H1 (cell line): ENCODE results near the gene LCN2.

ENCODE experiments used
- JUN ChIP-seq: IDR thresholded peaks from 2 replicates; pipeline ENCODE4 v1.6.1; 2011; ENCODE audit warnings: low read depth, mild to moderate bottlenecking, improper control_type of control experiment, low read length
- POLR2A ChIP-seq, 2 experiments: IDR thresholded peaks; 1 replicate in 1 of 2; 2 replicates in 1 of 2; pipeline ENCODE4 v1.6.1; 2011; ENCODE audit warnings: low read depth in 2 of 2, low read length in 2 of 2, mild to moderate bottlenecking in 2 of 2; ENCODE audit errors: control extremely low read depth in 1 of 2
- RFX5 ChIP-seq: IDR thresholded peaks from 2 replicates; pipeline ENCODE4 v1.6.1; 2011; ENCODE audit warnings: low read depth, low read length, improper control_type of control experiment, borderline replicate concordance
- ZNF274 ChIP-seq: IDR thresholded peaks from 2 replicates; pipeline ENCODE4 v1.7.0; 2012; ENCODE audit warnings: low read length, borderline replicate concordance; ENCODE audit errors: extremely low read depth
- TF ChIP-seq, protein P1 (sequence below), 3 experiments: IDR thresholded peaks; 1 replicate in 2 of 3; 2 replicates in 1 of 3; pipeline versions ENCODE4 v1.5.1 to v1.6.1; 2011; ENCODE audit warnings: low read length in 3 of 3, mild to moderate bottlenecking in 3 of 3, inconsistent platforms in 2 of 3, low read depth in 1 of 3, moderate library complexity in 1 of 3; ENCODE audit not compliant: insufficient read depth in 1 of 3; ENCODE audit errors: control extremely low read depth in 1 of 3

DNA sequence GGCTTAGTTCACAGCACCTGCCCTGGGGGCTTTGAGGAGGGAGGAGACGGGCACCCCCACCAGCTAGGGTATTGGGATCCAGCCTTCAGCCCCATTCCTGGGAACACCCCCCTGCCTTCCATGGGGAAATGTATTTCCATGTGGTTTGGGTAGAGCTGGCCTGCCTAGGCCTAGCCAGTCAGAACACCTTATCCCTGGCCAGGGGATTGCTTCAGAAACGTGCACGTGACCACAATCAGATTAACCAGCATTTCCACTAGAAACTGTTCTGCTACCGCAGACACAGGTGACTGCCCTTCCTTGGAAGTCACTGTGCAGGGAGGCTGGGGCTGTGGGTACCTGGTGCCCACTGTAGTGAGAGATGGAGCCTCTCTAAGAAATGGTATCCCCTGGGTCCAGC is 24.8 kb downstream of the LCN2 start:
- TF ChIP-seq ZNF274 (no peak), RFX5 (no peak), JUN (no peak), POLR2A (IDR thresholded peaks at IDR 0.05; ENCODE audit: control extremely low read depth in 1 of 2, low read depth in 2 of 2, low read length in 2 of 2) (no peak)
- TF ChIP-seq, protein P1, sequence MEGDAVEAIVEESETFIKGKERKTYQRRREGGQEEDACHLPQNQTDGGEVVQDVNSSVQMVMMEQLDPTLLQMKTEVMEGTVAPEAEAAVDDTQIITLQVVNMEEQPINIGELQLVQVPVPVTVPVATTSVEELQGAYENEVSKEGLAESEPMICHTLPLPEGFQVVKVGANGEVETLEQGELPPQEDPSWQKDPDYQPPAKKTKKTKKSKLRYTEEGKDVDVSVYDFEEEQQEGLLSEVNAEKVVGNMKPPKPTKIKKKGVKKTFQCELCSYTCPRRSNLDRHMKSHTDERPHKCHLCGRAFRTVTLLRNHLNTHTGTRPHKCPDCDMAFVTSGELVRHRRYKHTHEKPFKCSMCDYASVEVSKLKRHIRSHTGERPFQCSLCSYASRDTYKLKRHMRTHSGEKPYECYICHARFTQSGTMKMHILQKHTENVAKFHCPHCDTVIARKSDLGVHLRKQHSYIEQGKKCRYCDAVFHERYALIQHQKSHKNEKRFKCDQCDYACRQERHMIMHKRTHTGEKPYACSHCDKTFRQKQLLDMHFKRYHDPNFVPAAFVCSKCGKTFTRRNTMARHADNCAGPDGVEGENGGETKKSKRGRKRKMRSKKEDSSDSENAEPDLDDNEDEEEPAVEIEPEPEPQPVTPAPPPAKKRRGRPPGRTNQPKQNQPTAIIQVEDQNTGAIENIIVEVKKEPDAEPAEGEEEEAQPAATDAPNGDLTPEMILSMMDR (IDR thresholded peaks at IDR 0.05; ENCODE audit: control extremely low read depth in 1 of 3, insufficient read depth in 1 of 3, low read depth in 1 of 3, low read length in 3 of 3) = no peak
